Activated CD4-positive, alpha-beta T cell treated with anti-CD3 and anti-CD28 coated beads, Interleukin-2, Interleukin-4, amounts not matched to agents 100 ng/mL and 50 ng/mL, durations not matched to agents 16 hours and 8 hours (primary cell): ENCODE measurements around the gene SAMD10.
"Not testable (repeated sequence)": the region's sequence is repeated elsewhere in the genome, so short reads cannot be mapped to it uniquely, and the experiment has no call there.

ENCODE experiments used
- DNase-seq: peaks from one replicate; pipeline ENCODE4 v3.0.0-alpha.2; 2020; ENCODE audit warnings: low spot score

Gene SAMD10

GRCh38 chr20:63979557-63980316, at the start of gene SAMD10:
Gene SAMD10 (minus strand): TSS chr20:63979642. CDS start chr20:63979467, 175 bp downstream.
- peak; percentile 74 for DNase-seq

DNA sequence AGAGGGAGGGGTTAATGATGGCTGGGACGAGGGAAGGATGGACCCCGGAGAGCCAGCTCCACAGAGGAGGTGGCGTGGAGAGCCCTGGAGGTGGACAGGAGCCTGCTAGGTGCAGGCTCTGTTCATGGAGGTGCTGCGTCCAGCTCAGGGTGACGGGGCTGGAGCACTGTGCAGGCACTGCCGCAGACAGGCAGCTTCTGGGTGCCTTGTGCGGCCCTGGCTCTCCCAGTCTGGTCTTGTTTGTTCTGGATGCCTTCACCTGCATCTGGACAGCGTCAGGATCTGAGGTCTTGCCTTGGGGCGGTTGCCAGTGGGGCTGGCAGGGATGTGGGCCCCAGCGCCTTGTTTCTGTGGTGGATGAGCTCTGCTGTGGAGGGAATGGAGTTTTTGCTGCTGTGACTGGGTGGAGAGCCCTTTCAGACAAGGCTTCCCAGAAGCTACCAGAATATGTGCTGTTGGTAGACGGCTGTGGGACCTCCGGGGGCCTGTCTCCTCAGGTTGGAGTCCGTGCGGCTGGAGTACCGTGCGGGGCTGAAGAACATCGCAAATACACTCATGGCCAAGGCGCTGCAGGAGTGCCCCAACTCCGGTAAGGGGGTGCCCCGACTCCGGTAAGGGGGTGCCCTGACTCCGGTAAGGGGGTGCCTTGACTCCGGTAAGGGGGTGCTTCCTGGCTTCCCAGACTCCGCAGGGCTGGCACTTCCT, 48.7 kb upstream of the SAMD10 start:
- DNase-seq, result no peak

DNA sequence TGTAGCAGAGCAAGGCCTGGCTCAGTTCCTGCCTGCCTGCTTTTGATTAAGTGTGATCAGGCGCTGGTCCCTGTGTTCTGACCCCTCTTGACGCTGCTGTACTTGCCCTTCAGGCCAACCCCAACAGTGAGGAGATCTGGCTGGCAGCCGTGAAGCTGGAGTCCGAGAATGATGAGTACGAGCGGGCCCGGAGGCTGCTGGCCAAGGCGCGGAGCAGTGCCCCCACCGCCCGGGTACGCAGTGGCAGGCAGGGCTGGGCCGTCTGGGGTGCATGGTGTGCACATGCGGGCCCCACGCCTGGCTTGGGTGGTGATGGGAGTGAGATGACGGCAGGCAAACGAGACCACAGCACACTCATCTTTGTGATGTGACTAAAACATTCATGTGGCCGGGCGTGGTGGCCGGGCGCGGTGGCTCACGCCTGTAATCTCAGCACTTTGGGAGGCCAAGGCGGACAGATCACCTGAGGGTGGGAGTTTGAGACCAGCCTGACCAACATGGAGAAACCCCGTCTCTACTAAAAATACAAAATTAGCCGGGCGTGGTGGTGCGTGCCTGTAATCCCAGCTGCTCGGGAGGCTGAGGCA, 46.5 kb upstream of the SAMD10 start:
- DNase-seq, result no peak

- no peak for DNase-seq
These were observed 45.8 kb upstream of the SAMD10 start for GRCh38 chr20:64025101-64025825.

- DNase-seq, result no peak
These were observed 44.9 kb upstream of the SAMD10 start for GRCh38 chr20:64024141-64024990.

DNA sequence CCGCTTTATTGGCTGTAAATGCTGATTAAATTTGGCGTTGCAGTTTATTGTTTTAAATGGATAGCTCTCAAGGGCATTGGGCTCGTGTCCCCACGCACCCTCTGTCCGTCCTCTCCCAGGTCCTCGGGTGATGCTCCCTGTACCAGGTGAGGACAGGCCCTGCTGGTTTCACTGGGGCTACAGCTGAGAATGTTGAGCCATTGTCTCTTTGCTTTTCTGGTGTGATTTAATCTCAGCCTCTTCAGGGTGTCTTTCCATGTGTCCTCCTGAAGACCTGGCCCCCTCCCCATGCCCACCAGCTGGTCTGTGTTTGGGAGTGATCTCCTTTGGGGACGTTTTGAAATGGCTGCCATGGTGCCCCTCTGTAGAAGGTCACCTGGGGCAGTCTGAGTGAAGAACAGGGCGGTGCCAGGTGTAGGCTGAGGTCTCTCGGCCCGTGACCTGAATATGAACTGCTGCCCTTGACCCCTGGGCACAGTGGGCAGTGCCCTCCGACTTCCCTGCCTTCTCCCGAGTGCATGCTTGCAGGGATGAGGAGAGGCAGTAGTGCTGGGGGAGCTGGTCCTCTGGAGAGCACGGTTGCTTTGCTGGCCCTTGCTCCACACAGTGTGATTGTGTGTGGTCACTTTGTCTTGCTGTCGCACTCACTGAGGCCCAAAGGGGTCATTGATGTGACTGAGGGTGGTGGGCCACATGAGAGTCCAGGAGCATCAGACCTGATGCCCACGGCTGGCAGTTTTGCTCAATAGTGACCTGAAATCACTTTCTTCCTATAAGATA, 44.1 kb upstream of the SAMD10 start:
- DNase-seq, result no peak

DNA sequence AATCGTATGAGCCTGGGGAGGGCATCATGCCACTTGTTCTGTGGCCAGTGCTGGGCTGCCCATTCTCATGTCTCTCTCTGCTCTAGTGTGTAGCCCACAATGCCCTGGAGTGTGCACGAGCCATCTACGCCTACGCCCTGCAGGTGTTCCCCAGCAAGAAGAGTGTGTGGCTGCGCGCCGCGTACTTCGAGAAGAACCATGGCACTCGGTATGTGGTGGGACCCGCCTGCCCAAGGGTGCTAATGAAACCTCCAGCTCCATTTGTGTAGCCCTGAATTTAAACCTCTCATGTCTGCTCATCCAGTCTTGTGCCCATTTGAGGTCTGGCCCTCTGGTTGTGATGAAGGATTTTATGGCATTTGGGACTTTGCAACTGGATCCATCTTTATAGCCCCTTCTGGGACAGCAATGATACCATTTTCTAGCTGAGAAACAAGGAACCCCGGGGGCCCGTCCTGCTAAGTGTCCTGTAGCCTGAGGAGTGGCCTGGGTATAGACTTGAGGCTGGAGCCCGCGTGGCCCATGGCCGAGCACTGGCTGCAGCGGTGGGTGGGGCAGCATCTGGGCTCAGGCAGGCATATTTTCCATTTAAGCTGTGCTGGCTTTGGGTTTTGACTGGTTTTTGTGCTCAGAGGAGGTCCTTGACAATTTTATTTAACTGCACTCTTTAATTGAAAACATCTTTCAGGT, 43.4 kb upstream of the SAMD10 start:
- DNase-seq, result no peak

GRCh38 chr20:64021124-64021975, 41.9 kb upstream of the SAMD10 start:
- no peak for DNase-seq

GRCh38 chr20:64015635-64016034, 36.2 kb upstream of the SAMD10 start:
- DNase-seq, result no peak

GRCh38 chr20:64012385-64013154, 33.1 kb upstream of the SAMD10 start:
- not testable (repeated sequence) for DNase-seq

DNA sequence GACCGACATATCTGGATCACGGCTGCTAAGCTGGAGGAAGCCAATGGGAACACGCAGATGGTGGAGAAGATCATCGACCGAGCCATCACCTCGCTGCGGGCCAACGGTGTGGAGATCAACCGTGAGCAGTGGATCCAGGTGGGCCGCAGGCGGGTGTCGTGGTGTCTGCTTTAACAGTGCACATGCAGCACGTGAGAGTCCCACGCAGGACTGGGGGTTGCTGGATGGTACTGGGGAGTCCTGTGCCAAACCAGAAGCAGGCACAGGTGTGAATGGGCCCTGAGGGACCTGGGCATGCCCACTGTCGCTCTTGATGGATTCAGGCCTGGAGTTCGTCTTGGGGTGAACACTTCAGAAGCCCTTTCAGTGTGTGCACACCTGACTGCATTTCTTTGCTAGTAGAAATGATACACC, 31.9 kb upstream of the SAMD10 start:
- no peak for DNase-seq

DNA sequence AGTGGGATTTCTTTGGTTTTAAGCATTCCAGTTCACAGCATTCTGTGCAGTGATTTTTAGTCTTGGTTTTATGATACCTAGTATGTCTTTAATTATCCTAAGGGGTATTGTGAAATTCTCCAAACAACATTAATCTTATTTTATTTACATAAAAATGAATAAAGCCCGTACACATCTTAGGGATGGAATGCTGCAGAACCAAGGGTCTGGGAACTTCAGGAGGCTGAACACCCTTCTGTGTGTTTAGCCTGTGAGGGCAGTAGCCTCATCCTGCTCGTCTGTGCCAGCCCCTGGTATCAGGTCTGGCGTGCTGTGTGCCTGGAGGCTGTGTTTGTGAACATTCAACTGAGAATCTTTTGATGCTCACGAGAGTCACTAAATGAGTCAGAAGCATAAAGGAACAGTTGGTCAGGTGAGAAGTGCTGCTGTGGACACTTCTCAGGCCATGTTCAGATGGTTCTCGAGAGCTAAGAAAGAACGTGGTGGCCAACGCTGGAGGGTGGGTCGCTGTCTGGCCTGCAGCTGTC, 31.3 kb upstream of the SAMD10 start:
- peak; percentile 43 for DNase-seq

GRCh38 chr20:64009811-64010387, 30.5 kb upstream of the SAMD10 start:
- DNase-seq, result peak; percentile 20

DNA sequence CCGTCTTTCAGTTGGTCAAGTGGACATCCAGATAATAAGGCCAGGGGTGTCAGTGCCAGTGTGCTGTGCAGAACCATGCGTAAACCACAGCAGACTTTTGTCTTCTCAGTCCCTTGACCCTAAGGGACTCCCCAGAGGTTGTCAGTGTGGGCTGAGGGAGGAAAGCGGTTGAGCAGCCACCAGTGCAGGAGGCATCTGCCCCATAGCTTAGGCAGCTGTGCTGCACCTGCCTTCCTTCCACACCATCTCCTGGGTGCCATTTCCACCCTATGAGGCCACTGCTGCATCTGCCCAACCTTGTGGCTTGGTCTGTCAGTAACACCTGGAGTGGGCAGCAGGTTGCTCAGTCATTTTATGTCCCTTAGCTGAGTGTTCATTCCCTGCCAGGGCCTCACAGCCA, 27.5 kb upstream of the SAMD10 start:
- DNase-seq, result no peak

DNA sequence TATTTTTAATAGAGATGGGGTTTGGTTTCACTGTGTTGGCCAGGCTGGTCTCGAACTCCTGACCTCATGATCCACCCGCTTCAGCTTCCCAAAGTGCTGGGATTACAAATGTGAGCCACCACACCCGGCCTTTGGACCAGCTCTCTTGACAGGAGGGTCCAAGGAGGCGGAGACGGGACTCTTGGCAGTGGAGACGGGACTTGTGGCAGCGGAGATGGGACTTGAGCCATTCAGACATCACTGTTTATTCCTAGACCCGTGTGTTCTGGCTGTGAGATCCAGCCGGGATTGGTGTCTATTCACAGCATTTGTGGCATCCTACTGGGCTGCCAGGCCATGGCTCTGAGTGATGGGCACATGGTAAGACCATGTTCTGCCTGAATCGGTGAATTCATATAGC, 27.0 kb upstream of the SAMD10 start:
- DNase-seq, result no peak

DNA sequence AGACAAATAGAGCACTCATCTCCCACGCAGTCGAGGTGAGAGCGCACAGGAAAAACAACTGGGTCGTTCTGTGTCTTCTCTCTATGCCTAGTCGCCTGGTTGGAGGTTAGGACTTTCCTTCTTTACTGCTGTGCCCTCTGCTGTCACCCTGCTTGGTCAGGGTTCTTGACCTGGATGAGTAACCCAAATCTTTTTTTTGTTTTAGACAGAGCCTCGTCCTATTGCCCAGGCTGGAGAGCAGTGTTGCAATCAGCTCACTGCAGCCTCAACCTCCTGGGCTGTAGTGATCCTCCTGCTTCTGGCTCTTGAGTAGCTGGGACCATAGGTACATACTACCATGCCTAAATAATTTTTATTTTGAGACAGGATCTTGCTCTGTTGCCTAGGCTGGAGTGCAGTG, 26.0 kb upstream of the SAMD10 start:
- DNase-seq, result no peak

DNA sequence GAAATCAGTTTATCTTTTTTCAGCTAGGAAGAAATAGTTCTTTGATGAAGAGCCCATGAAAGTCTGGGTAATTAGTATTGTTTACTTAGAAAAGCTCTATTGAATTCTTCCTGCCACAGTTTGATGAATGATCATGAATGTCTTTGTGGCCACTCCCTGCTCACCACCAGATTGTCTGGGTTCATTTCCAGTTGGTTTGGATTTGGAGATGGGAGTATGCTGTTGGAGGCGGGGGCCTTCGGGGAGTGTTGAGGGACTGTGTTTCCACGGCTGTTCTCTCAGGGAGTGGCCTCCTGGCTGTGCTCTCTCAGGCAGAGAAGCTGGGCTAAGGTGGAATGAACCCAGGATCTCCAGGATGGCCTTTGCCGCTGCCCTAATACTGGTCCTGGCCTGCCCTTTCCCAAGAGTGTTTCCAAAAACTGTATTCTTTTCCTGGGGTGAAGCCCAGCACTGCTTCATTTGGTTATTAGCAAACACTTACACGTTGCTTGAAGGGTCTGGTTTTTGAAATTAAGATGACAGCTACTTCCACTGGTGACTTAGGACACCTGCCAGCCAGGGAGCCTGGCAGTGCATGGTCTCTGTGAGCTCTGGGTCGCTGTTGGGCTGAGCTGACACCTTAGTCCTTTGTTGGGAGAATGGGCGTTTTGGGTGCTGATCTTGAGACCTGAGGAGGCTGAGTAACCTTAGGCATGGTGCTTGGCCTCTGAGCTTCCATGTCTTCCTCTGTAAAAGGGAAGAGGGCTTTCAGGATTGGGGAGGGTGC, 24.7 kb upstream of the SAMD10 start:
- DNase-seq, result no peak
